Body of pancreas (tissue), 4 donors: ENCODE measurements around the gene WIPF2.
"Not testable (repeated sequence)": the region's sequence is repeated elsewhere in the genome, so short reads cannot be mapped to it uniquely, and the experiment has no call there.

Source experiments
- CTCF ChIP-seq, 7 experiments: fragments of 450-650 bp in 4 of 7; fragments of 200-600 bp in 3 of 7; sonication (generic) in 3 of 7; IDR thresholded peaks; one replicate each; pipeline ENCODE4 v1.5.1; 2016 to 2019; ENCODE audit warnings: antibody characterized with exemption in 7 of 7
- POLR2A ChIP-seq, 3 donors: fragments of 450-650 bp; IDR thresholded peaks; one replicate each; pipeline ENCODE4 v1.6.1; 2016; ENCODE audit warnings: antibody characterized with exemption in 3 of 3, mild to moderate bottlenecking in 2 of 3

GRCh38 chr17:40197965-40198456 lies 21.1 kb upstream of the WIPF2 start:
- not testable (repeated sequence) for TF ChIP-seq CTCF, POLR2A (IDR thresholded peaks at IDR 0.05)
